ENCODE data around the gene ARHGEF1.
A peak's percentile ranks its signal among the peaks of the same experiment; 100 is the strongest.

ARHGEF1 gene

GRCh38 chr19:41853344-41853743 lies 29.6 kb upstream of the ARHGEF1 start:
- no peaks in the 10 kb centered on the region for H3K36me3 Mint-ChIP-seq (ENCODE audit: low read depth)
- no peak for DNase-seq (ENCODE audit: low spot score)
- no peak overlapping the region for H3K27ac Mint-ChIP-seq
- H3K9me3 Mint-ChIP-seq = no peaks in the 10 kb centered on the region
- no peak overlapping the region for H3K4me3 Mint-ChIP-seq
- peaks cover 39% of the 10 kb centered on the region for H3K27me3 Mint-ChIP-seq (ENCODE audit: low read depth)
- H3K4me1 Mint-ChIP-seq (ENCODE audit: low read depth) = no peaks in the 10 kb centered on the region

DNA sequence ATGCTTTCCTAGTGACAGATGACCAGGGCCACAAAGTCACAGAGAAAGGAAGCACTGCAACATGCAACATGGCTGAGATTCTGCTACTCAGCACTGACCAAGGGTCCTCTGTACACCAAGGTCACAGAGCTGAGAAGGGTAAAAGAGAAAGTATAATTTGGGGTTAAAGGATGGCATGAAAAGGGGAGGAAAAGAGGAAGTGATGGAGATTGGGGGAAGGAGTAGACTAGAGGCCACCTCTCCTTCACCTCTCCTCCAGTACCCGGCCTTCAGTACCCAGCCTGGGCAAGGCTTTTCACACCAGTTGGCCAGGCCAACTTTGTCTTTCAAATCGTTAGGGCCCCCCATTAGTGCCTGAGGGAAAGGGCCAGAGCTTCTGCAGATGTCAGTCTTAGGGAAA lies 29.2 kb upstream of the ARHGEF1 start:
- no peaks in the 10 kb centered on the region for H3K36me3 Mint-ChIP-seq (ENCODE audit: low read depth)
- peaks cover 39% of the 10 kb centered on the region for H3K27me3 Mint-ChIP-seq (ENCODE audit: low read depth)
- no peak overlapping the region for H3K4me3 Mint-ChIP-seq
- no peaks in the 10 kb centered on the region for H3K4me1 Mint-ChIP-seq (ENCODE audit: low read depth)
- no peak for DNase-seq (ENCODE audit: low spot score)
- H3K9me3 Mint-ChIP-seq = no peaks in the 10 kb centered on the region
- H3K27ac Mint-ChIP-seq = no peak overlapping the region

DNA sequence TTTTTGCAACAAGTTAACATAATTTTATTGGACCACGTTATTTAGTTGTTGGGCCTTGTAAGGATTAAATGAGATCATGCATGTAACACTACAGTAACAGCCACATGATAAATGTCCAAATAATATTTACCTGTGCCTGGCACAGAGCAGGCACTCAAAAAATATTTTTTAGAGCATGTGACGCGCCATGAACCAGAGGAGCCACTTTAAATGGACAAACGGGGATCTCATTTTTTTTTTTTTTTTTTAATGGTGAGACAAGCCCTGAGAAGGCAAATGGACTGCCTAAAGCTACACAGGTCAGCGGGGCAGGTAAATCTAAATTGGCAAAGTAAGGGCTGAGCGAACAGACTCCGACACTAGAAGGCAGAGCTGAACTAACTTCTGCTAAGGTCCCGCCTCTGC lies 23.8 kb upstream of the ARHGEF1 start:
- peaks cover 10% of the 10 kb centered on the region for H3K27me3 Mint-ChIP-seq (ENCODE audit: low read depth)
- H3K4me1 Mint-ChIP-seq (ENCODE audit: low read depth) = peaks cover 31% of the 10 kb centered on the region
- H3K36me3 Mint-ChIP-seq (ENCODE audit: low read depth) = peaks cover 36% of the 10 kb centered on the region
- no peaks in the 10 kb centered on the region for H3K9me3 Mint-ChIP-seq
- no peak for DNase-seq (ENCODE audit: low spot score)
- H3K4me3 Mint-ChIP-seq = peak overlapping the region; percentile 91
- H3K27ac Mint-ChIP-seq = peak overlapping the region; percentile 95

DNA sequence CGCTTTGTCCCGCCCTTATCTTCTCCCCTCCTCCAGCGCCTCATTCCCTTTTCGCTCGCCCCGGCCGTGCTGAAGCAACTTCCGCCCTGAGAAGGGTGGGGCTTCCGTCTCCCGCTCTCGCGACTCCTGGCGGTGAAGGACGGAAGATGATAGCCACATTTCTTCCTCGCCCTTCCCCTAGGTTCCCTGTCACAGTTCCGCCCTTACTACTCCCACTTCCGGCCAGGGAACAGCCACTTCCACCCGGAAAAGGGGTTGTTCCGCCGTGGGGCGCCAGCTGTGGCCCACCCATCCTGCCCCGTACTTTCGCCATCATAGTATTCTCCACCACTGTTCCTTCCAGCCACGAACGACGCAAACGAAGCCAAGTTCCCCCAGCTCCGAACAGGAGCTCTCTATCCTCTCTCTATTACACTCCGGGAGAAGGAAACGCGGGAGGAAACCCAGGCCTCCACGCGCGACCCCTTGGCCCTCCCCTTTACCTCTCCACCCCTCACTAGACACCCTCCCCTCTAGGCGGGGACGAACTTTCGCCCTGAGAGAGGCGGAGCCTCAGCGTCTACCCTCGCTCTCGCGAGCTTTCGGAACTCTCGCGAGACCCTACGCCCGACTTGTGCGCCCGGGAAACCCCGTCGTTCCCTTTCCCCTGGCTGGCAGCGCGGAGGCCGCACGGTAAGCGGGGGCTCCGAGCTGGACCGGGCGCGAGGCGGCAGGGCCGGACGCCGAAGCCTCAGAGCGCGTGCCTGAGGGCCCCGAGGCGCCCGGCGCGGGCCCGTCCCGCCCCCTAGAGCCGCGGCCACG lies 23.2 kb upstream of the ARHGEF1 start, which contains the start of gene RPS19:
RPS19 (plus strand) TSS at position 638 of the 801 bp plus-strand sequence. CDS start 520 bp downstream, outside the sequence.
- H3K36me3 Mint-ChIP-seq (ENCODE audit: low read depth) = peaks cover 42% of the 10 kb centered on the region
- H3K27ac Mint-ChIP-seq = peak within 1 kb of the TSS; percentile 95
- peaks cover 37% of the 10 kb centered on the region for H3K4me1 Mint-ChIP-seq (ENCODE audit: low read depth)
- peak within 1 kb of the TSS; percentile 97 for H3K4me3 Mint-ChIP-seq
- peaks cover 4% of the 10 kb centered on the region for H3K27me3 Mint-ChIP-seq (ENCODE audit: low read depth)
- no peaks in the 10 kb centered on the region for H3K9me3 Mint-ChIP-seq
- DNase-seq (ENCODE audit: low spot score) = peak; percentile 97

DNA sequence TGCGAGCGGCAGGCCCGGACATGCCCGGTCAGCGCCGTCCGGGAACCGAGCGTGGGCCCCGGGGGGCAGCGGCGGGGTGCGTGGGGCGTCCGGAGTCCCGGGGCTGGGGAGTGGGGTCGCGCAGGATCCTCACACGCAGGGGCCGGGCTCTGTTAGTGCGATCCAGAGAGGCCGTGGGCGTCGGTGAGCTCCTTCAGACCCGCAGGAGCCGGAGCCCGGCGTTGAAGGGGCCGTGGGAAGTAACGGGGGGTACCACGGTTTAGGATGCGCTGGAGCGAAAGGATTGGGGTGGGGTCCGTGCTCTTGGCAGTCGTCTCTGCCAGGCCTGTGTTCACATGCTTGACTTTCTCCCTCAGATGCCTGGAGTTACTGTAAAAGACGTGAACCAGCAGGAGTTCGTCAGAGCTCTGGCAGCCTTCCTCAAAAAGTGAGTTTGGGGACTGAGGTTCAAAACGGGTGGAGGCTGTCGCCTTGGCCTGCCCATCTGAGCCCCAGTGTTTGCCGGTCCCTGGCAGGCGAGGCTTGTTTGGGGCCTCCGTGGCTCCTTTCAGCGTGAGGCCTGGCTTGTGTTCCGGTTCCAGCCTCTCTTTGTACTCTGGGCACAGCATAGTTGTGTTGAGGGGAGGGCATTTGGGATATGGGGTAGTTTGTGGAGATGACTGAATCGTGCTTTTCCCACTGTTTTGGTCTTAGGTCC lies 22.4 kb upstream of the ARHGEF1 start:
- DNase-seq (ENCODE audit: low spot score) = no peak

GRCh38 chr19:41861116-41861768 lies 21.7 kb upstream of the ARHGEF1 start:
- Mint-ChIP-seq H3K9me3 (no peaks in the 10 kb centered on the region), H3K27ac (peak overlapping the region; percentile 87), H3K27me3 (ENCODE audit: low read depth) (no peaks in the 10 kb centered on the region), H3K36me3 (ENCODE audit: low read depth) (peaks cover 50% of the 10 kb centered on the region), H3K4me3 (peak overlapping the region; percentile 97), H3K4me1 (ENCODE audit: low read depth) (peaks cover 37% of the 10 kb centered on the region)
- DNase-seq (ENCODE audit: low spot score) = no peak

More for the DNA sequence above, 22.4 kb upstream of the ARHGEF1 start:
- Mint-ChIP-seq H3K36me3 (ENCODE audit: low read depth) (peaks cover 47% of the 10 kb centered on the region), H3K27me3 (ENCODE audit: low read depth) (no peaks in the 10 kb centered on the region), H3K27ac (peak overlapping the region; percentile 87), H3K4me1 (ENCODE audit: low read depth) (peaks cover 37% of the 10 kb centered on the region), H3K4me3 (peak overlapping the region; percentile 97), H3K9me3 (no peaks in the 10 kb centered on the region)

- Mint-ChIP-seq H3K27ac (peak overlapping the region; percentile 78), H3K27me3 (ENCODE audit: low read depth) (no peaks in the 10 kb centered on the region), H3K4me1 (ENCODE audit: low read depth) (peaks cover 40% of the 10 kb centered on the region), H3K9me3 (no peaks in the 10 kb centered on the region), H3K4me3 (peak overlapping the region; percentile 97), H3K36me3 (ENCODE audit: low read depth) (peaks cover 54% of the 10 kb centered on the region)
- DNase-seq (ENCODE audit: low spot score) = no peak
Observed at GRCh38 chr19:41861846-41862245, 21.1 kb upstream of the ARHGEF1 start.

GRCh38 chr19:41862445-41862986 lies 20.5 kb upstream of the ARHGEF1 start:
- H3K27ac Mint-ChIP-seq = peak overlapping the region; percentile 18
- peaks cover 55% of the 10 kb centered on the region for H3K36me3 Mint-ChIP-seq (ENCODE audit: low read depth)
- no peaks in the 10 kb centered on the region for H3K9me3 Mint-ChIP-seq
- no peaks in the 10 kb centered on the region for H3K27me3 Mint-ChIP-seq (ENCODE audit: low read depth)
- no peak for DNase-seq (ENCODE audit: low spot score)
- peak overlapping the region; percentile 97 for H3K4me3 Mint-ChIP-seq
- H3K4me1 Mint-ChIP-seq (ENCODE audit: low read depth) = peaks cover 40% of the 10 kb centered on the region

- Mint-ChIP-seq H3K27ac (peak overlapping the region; percentile 60), H3K4me1 (ENCODE audit: low read depth) (peaks cover 47% of the 10 kb centered on the region), H3K27me3 (ENCODE audit: low read depth) (no peaks in the 10 kb centered on the region), H3K4me3 (peak overlapping the region; percentile 97), H3K9me3 (no peaks in the 10 kb centered on the region), H3K36me3 (ENCODE audit: low read depth) (peaks cover 64% of the 10 kb centered on the region)
- DNase-seq (ENCODE audit: low spot score) = no peak
Observed at GRCh38 chr19:41863209-41863931, 19.6 kb upstream of the ARHGEF1 start.

DNA sequence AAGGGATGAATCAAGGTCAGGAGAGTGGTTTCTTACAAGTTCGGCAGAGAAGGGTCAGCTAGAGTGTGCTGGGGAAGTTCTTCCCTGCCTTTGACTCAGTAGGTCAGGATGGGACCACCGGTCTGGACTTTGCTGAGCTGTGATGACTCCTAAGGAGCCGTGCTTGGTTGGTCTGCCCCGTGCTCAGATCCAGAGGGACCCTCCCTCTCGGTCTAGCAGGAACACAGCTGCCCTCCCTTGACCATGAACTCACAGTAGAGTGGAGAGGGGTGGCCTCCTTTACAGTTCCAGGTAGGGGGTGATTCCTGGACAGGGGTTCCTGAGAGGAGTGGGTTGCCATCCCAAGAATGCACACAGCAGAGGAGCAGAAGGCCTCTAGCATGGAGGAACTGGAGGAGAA lies 18.6 kb upstream of the ARHGEF1 start:
- Mint-ChIP-seq H3K27me3 (ENCODE audit: low read depth) (no peaks in the 10 kb centered on the region), H3K36me3 (ENCODE audit: low read depth) (peaks cover 71% of the 10 kb centered on the region)

DNA sequence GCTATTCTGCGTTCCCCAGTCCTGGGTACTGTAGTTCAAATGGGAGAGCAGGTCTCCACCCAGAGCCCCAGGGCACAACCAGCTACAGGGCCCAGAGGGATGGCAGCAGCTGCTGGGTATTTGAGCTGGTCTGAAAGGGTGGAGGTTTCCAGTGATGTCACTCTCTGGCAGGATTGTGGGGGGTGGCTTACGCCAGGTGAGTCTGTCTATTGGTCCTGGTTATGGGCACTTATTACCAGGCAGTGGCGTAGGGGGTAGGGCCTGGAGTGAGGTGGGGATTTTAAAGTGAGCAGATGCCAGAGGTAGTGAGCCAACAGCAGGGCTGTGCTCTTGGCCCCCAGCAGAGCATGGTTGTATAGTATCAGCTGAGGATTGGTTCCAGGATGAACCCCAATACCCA lies 16.7 kb upstream of the ARHGEF1 start:
- Mint-ChIP-seq H3K36me3 (ENCODE audit: low read depth) (peaks cover 78% of the 10 kb centered on the region), H3K27ac (peak overlapping the region; percentile 45), H3K4me3 (peak overlapping the region; percentile 40), H3K4me1 (ENCODE audit: low read depth) (peaks cover 63% of the 10 kb centered on the region), H3K27me3 (ENCODE audit: low read depth) (no peaks in the 10 kb centered on the region), H3K9me3 (no peaks in the 10 kb centered on the region)
- DNase-seq (ENCODE audit: low spot score) = no peak

More for the DNA sequence above, 18.6 kb upstream of the ARHGEF1 start:
- Mint-ChIP-seq H3K27ac (peak overlapping the region; percentile 39), H3K4me3 (peak overlapping the region; percentile 33), H3K9me3 (no peaks in the 10 kb centered on the region), H3K4me1 (ENCODE audit: low read depth) (peaks cover 53% of the 10 kb centered on the region)
- DNase-seq (ENCODE audit: low spot score) = no peak

GRCh38 chr19:41868120-41868988 lies 14.6 kb upstream of the ARHGEF1 start:
- Mint-ChIP-seq H3K27ac (peak overlapping the region; percentile 70), H3K9me3 (no peaks in the 10 kb centered on the region), H3K4me1 (ENCODE audit: low read depth) (peaks cover 60% of the 10 kb centered on the region), H3K36me3 (ENCODE audit: low read depth) (peaks cover 73% of the 10 kb centered on the region), H3K27me3 (ENCODE audit: low read depth) (no peaks in the 10 kb centered on the region), H3K4me3 (peak overlapping the region; percentile 41)
- no peak for DNase-seq (ENCODE audit: low spot score)
